ACC112 (cell line): Measurements from ENCODE around the gene CAMTA1.

Source experiments
- H2AFZ ChIP-seq: fragments of 200-600 bp; sonication (generic); one replicate; pipeline ENCODE4 v1.6.0; 2017; ENCODE audit warnings: antibody characterized with exemption, low read length; ENCODE audit not compliant: unreplicated experiment
- H3K27ac ChIP-seq: fragments of 200-600 bp; sonication (generic); 2 replicates; pipeline ENCODE4 v1.5.1; 2014; ENCODE audit warnings: low read depth, mild to moderate bottlenecking, antibody characterized with exemption, low read length, moderate library complexity
- H3K27me3 ChIP-seq: fragments of 200-600 bp; sonication (generic); 2 replicates; pipeline ENCODE4 v1.6.1; 2014; ENCODE audit warnings: mild to moderate bottlenecking, antibody characterized with exemption, low read length, moderate library complexity, mixed read lengths; ENCODE audit not compliant: insufficient read depth
- H3K36me3 ChIP-seq: fragments of 200-600 bp; sonication (generic); 2 replicates; pipeline ENCODE4 v1.6.1; 2016; ENCODE audit warnings: mild to moderate bottlenecking, antibody characterized with exemption, low read length, moderate library complexity, mixed read lengths; ENCODE audit not compliant: insufficient read depth
- H3K4me1 ChIP-seq: fragments of 200-600 bp; sonication (generic); one replicate; pipeline ENCODE4 v1.6.1; 2016; ENCODE audit warnings: low read length, mixed read lengths; ENCODE audit not compliant: insufficient read depth, unreplicated experiment, control insufficient read depth
- H3K4me3 ChIP-seq: fragments of 200-600 bp; sonication (generic); 2 replicates; pipeline ENCODE4 v1.5.1; 2014; ENCODE audit warnings: mild to moderate bottlenecking, low read depth, low read length
- H3K79me2 ChIP-seq: fragments of 200-600 bp; sonication (generic); one replicate; pipeline ENCODE4 v1.6.0; 2016; ENCODE audit warnings: low read length; ENCODE audit not compliant: control insufficient read depth, unreplicated experiment, insufficient read depth

Gene CAMTA1

GRCh38 chr1:7584643-7585042 is 799.4 kb downstream of the CAMTA1 start:
- Histone ChIP-seq H3K27me3 (peaks cover 2% of the 10 kb centered on the region; the same call in 1 of the 2 replicates), H3K27ac (no peak overlapping the region), H3K79me2 (no peaks in the 10 kb centered on the region), H2AFZ (no peak overlapping the region), H3K36me3 (no peaks in the 10 kb centered on the region), H3K4me1 (peaks cover 6% of the 10 kb centered on the region), H3K4me3 (no peak overlapping the region)

- no peak overlapping the region for H2AFZ ChIP-seq
- H3K4me3 ChIP-seq: no peak overlapping the region
- H3K79me2 ChIP-seq: no peaks in the 10 kb centered on the region
- peaks cover 6% of the 10 kb centered on the region for H3K4me1 ChIP-seq
- no peak overlapping the region for H3K27ac ChIP-seq
- H3K36me3 ChIP-seq: no peaks in the 10 kb centered on the region
- H3K27me3 ChIP-seq: peaks cover 2% of the 10 kb centered on the region; the same call in 1 of the 2 replicates
Observed at GRCh38 chr1:7585216-7585907, 800.1 kb downstream of the CAMTA1 start.

- H3K36me3 ChIP-seq: no peaks in the 10 kb centered on the region
Observed at GRCh38 chr1:7586031-7586941, 801.0 kb downstream of the CAMTA1 start.

GRCh38 chr1:7587108-7587772 is 802.0 kb downstream of the CAMTA1 start:
- H3K4me3 ChIP-seq: no peak overlapping the region
- H3K4me1 ChIP-seq: no peaks in the 10 kb centered on the region
- H2AFZ ChIP-seq: no peak overlapping the region
- no peaks in the 10 kb centered on the region for H3K79me2 ChIP-seq
- no peak overlapping the region for H3K27ac ChIP-seq
- no peaks in the 10 kb centered on the region for H3K36me3 ChIP-seq
- H3K27me3 ChIP-seq: peaks cover 4% of the 10 kb centered on the region; the same call in 1 of the 2 replicates

More at GRCh38 chr1:7586031-7586941, 801.0 kb downstream of the CAMTA1 start:
- H3K27me3 ChIP-seq: peaks cover 2% of the 10 kb centered on the region; the same call in 1 of the 2 replicates
- no peak overlapping the region for H2AFZ ChIP-seq
- no peaks in the 10 kb centered on the region for H3K79me2 ChIP-seq
- H3K4me1 ChIP-seq: peaks cover 4% of the 10 kb centered on the region
- no peak overlapping the region for H3K27ac ChIP-seq
- no peak overlapping the region for H3K4me3 ChIP-seq

GRCh38 chr1:7587773-7588456 is 802.7 kb downstream of the CAMTA1 start:
- Histone ChIP-seq H3K4me3 (no peak overlapping the region), H3K27ac (no peak overlapping the region), H3K4me1 (no peaks in the 10 kb centered on the region), H2AFZ (no peak overlapping the region), H3K79me2 (no peaks in the 10 kb centered on the region), H3K27me3 (peaks cover 11% of the 10 kb centered on the region), H3K36me3 (no peaks in the 10 kb centered on the region)

- no peak overlapping the region for H2AFZ ChIP-seq
- no peaks in the 10 kb centered on the region for H3K79me2 ChIP-seq
- no peak overlapping the region for H3K4me3 ChIP-seq
- peaks cover 14% of the 10 kb centered on the region for H3K27me3 ChIP-seq
- no peak overlapping the region for H3K27ac ChIP-seq
- H3K36me3 ChIP-seq: no peaks in the 10 kb centered on the region
- H3K4me1 ChIP-seq: no peaks in the 10 kb centered on the region
Observed at GRCh38 chr1:7588457-7588827, 803.2 kb downstream of the CAMTA1 start.

- H3K4me1 ChIP-seq: no peaks in the 10 kb centered on the region
- no peak overlapping the region for H3K4me3 ChIP-seq
- H2AFZ ChIP-seq: no peak overlapping the region
- no peaks in the 10 kb centered on the region for H3K36me3 ChIP-seq
- H3K27me3 ChIP-seq: peaks cover 16% of the 10 kb centered on the region
- no peaks in the 10 kb centered on the region for H3K79me2 ChIP-seq
- H3K27ac ChIP-seq: no peak overlapping the region
Observed at GRCh38 chr1:7589080-7589735, 804.0 kb downstream of the CAMTA1 start.

- peaks cover 22% of the 10 kb centered on the region for H3K27me3 ChIP-seq
- no peak overlapping the region for H2AFZ ChIP-seq
- no peaks in the 10 kb centered on the region for H3K4me1 ChIP-seq
- H3K4me3 ChIP-seq: no peak overlapping the region
- no peaks in the 10 kb centered on the region for H3K36me3 ChIP-seq
- H3K79me2 ChIP-seq: no peaks in the 10 kb centered on the region
- H3K27ac ChIP-seq: no peak overlapping the region
Observed at GRCh38 chr1:7589774-7590425, 804.6 kb downstream of the CAMTA1 start.

GRCh38 chr1:7590426-7590790 is 805.2 kb downstream of the CAMTA1 start:
- Histone ChIP-seq H2AFZ (no peak overlapping the region), H3K79me2 (no peaks in the 10 kb centered on the region), H3K4me3 (no peak overlapping the region), H3K27ac (no peak overlapping the region), H3K27me3 (peaks cover 27% of the 10 kb centered on the region), H3K36me3 (no peaks in the 10 kb centered on the region), H3K4me1 (no peaks in the 10 kb centered on the region)
